ENCODE data around the gene PDZD2.
"Not testable (repeated sequence)": the region's sequence is repeated elsewhere in the genome, so short reads cannot be mapped to it uniquely, and the experiment has no call there.

Gene PDZD2

DNA sequence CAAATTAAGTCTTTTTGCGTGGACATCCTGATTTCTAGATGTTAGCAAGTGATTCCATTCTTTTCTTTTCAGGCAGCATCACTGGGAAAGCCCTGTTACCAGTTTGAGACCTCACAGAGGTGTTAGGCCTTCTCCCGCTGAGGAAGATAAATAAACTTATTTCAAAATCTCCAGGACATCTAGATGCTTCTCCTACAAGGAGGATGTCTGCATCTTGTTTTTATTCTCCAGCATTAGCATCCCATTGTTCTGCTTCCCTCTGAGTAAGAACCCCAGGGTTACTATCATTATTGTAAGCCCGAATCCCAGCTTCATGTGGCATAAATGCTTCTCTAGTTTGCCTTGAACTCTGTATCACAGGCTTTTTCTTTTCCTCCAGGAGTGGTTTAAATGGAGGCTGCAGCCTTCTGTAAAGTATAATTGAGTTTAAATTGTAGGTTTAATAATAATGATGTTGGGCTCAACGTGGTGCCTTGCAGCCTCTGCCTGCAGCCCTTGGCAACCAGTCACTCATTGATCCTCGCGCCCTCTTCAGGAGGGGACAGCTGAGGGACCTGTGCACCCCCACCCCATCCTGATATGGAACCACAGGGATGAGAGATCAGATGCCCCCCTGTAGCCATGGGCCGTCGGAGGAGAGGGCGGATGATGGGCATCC, 114.9 kb downstream of the PDZD2 start:
- Mint-ChIP-seq H3K36me3 (ENCODE audit: low read depth) (no peaks in the 10 kb centered on the region), H3K27me3 (ENCODE audit: low read depth) (no peaks in the 10 kb centered on the region), H3K4me3 (no peak overlapping the region), H3K9me3 (no peaks in the 10 kb centered on the region), H3K4me1 (ENCODE audit: low read depth) (no peaks in the 10 kb centered on the region), H3K27ac (no peak overlapping the region)

DNA sequence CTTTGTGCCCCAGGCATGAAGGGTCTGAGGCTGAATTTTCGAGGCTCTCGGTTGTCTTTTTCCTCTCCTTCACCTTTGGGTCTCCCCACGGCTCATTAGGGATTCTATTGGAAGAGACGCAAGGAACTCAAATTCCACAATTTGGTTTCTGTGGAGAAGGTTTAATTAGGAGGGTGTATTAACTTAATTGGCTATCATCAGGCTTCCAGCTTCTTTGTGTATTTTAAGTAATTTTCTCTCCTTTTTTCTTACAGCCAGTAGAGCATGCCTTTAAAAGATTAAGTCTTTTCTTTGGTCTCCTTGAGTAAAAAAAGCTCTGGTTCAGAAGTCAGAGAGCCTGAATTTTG, 115.4 kb downstream of the PDZD2 start:
- Mint-ChIP-seq H3K4me3 (no peak overlapping the region), H3K9me3 (no peaks in the 10 kb centered on the region), H3K27me3 (ENCODE audit: low read depth) (no peaks in the 10 kb centered on the region), H3K4me1 (ENCODE audit: low read depth) (no peaks in the 10 kb centered on the region), H3K27ac (no peak overlapping the region), H3K36me3 (ENCODE audit: low read depth) (no peaks in the 10 kb centered on the region)

DNA sequence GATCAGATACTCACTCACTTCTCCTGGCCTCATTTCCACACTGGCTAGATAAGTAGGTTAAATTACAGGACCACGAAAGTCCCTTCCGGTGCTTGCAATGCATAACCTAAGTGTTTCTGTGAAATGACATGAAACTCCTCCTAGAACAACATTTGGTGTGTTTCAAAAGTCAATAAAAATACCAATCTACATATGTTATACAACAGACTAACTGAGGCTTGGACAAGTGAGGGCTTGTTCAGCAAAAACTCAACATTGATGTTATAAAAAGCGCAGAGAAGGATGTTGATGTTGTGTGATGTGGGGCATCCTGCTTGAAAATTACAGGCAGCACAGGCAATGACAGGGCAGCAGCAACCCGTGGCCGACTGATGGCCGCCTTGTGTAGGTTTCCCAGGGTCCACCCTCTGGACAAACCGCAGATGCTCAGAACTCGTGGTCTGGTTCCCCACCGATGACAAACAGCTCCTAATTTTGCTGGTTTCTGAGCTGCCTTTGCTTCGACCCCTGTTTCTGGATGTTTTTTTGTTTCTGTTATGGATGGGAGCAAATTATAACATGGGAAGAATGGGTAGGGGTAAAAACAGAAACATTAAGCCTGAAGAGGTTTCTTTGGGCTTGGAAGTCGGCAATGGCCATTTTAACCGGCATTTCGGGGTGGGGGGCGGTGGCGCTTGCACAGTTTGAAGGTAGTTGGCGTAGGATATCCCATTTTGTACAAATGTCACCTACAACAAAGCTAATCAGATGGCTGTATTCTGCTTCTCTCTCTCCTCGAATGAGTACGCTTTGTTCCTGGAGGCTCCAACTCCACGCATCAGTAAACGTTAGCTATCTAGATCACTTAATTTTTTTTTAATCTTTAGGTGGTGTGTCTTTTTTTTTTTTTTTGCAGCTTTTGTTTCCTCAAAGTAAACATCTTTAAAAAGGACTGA, 116.1 kb downstream of the PDZD2 start:
- no peak overlapping the region for H3K4me3 Mint-ChIP-seq
- no peaks in the 10 kb centered on the region for H3K36me3 Mint-ChIP-seq (ENCODE audit: low read depth)
- no peaks in the 10 kb centered on the region for H3K4me1 Mint-ChIP-seq (ENCODE audit: low read depth)
- H3K27me3 Mint-ChIP-seq (ENCODE audit: low read depth) = no peaks in the 10 kb centered on the region
- H3K9me3 Mint-ChIP-seq = no peaks in the 10 kb centered on the region
- no peak overlapping the region for H3K27ac Mint-ChIP-seq

DNA sequence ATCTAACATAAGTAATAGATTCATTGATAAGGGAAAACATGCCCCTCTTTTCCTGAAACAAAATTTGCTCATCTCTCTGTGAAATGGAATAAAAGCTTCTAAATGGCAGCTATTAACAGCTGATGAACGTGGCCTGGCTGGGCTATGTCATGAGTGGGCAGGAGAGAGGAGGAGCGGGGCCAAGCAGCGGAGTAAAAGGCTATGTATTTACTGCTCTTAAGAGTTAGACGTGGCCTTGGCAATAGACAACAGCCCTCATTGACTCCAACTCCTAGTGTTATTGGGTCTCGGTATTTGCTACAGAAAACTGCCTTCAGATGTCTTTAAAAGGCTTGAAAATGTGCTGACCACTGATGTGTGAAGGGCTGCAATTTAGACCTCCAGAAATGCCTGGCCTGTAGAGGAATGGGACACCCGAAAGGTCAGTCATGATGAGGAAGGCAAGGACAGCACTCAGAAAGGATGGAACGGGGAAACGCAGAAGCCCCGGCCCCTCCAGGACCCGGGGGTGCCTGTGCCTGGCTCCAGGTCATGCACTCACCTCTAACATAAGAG, 116.8 kb downstream of the PDZD2 start:
- no peak overlapping the region for H3K27ac Mint-ChIP-seq
- no peaks in the 10 kb centered on the region for H3K27me3 Mint-ChIP-seq (ENCODE audit: low read depth)
- no peaks in the 10 kb centered on the region for H3K4me1 Mint-ChIP-seq (ENCODE audit: low read depth)
- no peaks in the 10 kb centered on the region for H3K36me3 Mint-ChIP-seq (ENCODE audit: low read depth)
- no peak overlapping the region for H3K4me3 Mint-ChIP-seq
- no peaks in the 10 kb centered on the region for H3K9me3 Mint-ChIP-seq

DNA sequence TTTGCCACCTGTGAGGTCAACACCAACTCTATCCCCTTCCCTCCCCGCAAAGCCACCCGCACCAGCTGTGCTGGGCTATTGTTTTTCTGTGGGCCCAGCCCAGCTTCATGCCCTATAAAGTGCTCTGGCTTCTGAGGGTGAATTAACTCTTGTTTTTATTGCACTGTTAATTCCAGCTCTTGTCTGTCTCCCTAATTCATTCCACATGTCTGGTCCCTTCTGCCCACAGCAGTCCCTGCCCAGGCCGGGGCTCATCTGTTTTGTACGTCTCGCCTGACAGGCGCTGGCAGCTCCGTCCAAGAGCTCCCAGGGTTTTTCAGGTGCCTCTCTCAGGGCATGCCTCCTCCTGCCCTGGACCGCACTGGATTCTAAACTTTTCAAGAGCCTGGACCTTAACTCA, 118.9 kb downstream of the PDZD2 start:
- no peaks in the 10 kb centered on the region for H3K9me3 Mint-ChIP-seq
- H3K4me1 Mint-ChIP-seq (ENCODE audit: low read depth) = no peaks in the 10 kb centered on the region
- no peaks in the 10 kb centered on the region for H3K27me3 Mint-ChIP-seq (ENCODE audit: low read depth)
- no peak overlapping the region for H3K4me3 Mint-ChIP-seq
- H3K36me3 Mint-ChIP-seq (ENCODE audit: low read depth) = no peaks in the 10 kb centered on the region
- no peak overlapping the region for H3K27ac Mint-ChIP-seq

DNA sequence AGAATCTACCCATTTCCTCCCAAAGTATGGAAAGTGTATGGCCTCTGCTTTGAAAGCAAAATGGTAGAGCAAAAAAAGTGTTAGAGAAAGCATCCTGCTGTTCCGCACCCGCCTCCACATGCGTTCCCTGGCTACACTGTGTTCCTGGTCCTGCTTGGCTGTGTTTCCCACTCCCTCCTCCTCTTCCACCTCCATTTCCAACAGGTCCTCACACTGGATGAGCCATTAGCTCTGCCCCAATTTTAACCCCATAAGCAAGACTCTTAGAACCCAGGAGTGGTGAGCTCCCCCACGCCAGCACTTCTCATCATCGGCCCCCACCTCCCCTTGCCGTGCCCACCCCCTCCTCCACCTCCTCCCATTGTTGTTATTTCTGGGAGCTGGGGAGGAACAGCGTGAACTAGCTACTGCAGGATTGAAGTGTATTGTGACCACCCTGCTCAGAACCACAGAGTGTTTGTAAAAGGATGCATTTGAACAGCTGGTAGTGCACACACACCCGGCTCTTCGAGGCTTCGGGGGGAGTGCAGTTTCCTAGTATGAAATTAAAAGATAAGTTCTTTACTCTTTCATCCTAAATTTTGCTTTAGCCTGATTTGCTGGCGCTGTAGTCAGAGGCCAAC, 120.0 kb downstream of the PDZD2 start:
- Mint-ChIP-seq H3K4me1 (ENCODE audit: low read depth) (no peaks in the 10 kb centered on the region), H3K4me3 (no peak overlapping the region), H3K9me3 (no peaks in the 10 kb centered on the region), H3K36me3 (ENCODE audit: low read depth) (no peaks in the 10 kb centered on the region), H3K27ac (no peak overlapping the region), H3K27me3 (ENCODE audit: low read depth) (no peaks in the 10 kb centered on the region)

DNA sequence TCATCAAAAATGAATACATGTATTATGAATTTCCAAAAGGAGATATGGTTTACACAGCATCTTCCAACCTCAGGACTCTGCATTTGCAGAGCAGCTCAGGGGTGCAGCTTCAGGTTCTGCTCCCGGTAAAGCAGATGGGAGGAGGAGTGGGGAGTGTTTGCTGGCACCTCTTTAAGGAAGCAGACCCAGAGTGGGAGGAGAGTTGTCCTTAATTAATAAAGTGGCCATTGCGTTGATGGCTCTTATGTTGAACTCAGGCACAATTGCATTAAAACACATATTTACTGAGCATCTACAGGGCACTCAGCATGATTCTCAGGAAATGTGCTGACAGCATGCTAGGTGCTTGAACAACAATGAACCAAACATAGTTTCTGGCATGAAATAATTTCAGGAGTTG, 121.0 kb downstream of the PDZD2 start:
- H3K36me3 Mint-ChIP-seq (ENCODE audit: low read depth) = no peaks in the 10 kb centered on the region
- H3K9me3 Mint-ChIP-seq = no peaks in the 10 kb centered on the region
- no peak overlapping the region for H3K4me3 Mint-ChIP-seq
- no peak overlapping the region for H3K27ac Mint-ChIP-seq
- H3K27me3 Mint-ChIP-seq (ENCODE audit: low read depth) = no peaks in the 10 kb centered on the region
- no peaks in the 10 kb centered on the region for H3K4me1 Mint-ChIP-seq (ENCODE audit: low read depth)

DNA sequence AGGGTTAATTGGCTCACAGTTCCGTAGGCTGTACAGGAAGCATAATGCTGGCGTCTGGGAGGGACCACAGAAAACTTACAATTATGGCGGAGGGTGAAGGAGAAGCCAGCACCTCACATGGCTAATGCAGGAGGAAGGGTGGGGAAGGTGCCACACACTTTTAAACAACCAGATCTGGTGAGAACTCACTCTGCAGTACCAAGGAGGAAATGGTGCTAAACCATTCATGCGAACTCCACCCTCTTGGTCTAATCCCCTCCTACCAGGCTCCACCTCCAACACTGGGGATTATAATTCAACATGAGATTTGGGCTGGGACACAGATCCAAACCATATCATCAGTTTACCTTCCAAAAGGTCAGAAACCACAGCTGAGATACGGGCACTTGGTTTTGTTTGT, 122.9 kb downstream of the PDZD2 start:
- no peak overlapping the region for H3K4me3 Mint-ChIP-seq
- H3K27me3 Mint-ChIP-seq (ENCODE audit: low read depth) = no peaks in the 10 kb centered on the region
- H3K36me3 Mint-ChIP-seq (ENCODE audit: low read depth) = no peaks in the 10 kb centered on the region
- H3K9me3 Mint-ChIP-seq = no peaks in the 10 kb centered on the region
- no peak overlapping the region for H3K27ac Mint-ChIP-seq
- H3K4me1 Mint-ChIP-seq (ENCODE audit: low read depth) = no peaks in the 10 kb centered on the region

DNA sequence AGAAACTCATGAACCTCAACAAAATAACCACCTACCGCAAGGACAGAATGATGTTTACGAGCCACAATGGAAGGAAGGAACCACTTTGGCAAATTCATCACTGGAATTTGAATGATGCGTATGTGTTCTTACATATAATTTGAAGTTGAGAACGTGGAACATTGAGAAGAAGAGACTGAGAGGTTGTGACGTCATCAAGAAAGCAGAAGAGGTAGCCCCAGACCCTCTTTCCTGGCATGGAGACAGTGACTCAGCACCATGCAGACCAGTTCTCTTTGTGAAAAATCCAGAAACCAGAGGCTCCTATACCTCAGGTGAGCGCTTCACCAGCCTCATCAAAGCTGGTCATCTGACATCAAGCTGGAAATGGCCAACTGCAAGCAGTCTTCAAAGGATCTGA, 124.5 kb downstream of the PDZD2 start:
- H3K4me1 Mint-ChIP-seq (ENCODE audit: low read depth) = no peaks in the 10 kb centered on the region
- H3K27me3 Mint-ChIP-seq (ENCODE audit: low read depth) = no peaks in the 10 kb centered on the region
- no peaks in the 10 kb centered on the region for H3K9me3 Mint-ChIP-seq
- H3K36me3 Mint-ChIP-seq (ENCODE audit: low read depth) = no peaks in the 10 kb centered on the region
- H3K4me3 Mint-ChIP-seq = no peak overlapping the region
- no peak overlapping the region for H3K27ac Mint-ChIP-seq

DNA sequence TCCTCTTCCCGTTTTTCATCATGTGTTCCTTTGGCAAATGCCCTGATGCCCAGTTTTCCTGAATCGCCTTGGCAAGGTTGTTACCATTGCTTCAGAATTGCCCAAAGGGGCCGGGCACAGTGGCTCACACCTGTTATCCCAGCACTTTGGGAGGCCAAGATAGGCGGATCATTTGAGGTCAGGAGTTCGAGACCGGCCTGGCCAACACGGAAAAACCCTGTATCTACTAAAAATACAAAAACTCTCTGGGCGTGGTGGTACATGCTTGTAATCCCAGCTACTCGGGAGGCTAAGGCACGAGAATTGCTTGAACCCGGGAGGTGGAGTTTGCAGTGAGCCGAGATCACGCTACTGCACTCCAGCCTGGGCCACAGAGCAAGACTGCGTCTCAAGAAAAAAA, 125.8 kb downstream of the PDZD2 start:
- not testable (repeated sequence) for H3K4me1 Mint-ChIP-seq (ENCODE audit: low read depth); H3K27me3 Mint-ChIP-seq (ENCODE audit: low read depth); H3K36me3 Mint-ChIP-seq (ENCODE audit: low read depth); H3K9me3 Mint-ChIP-seq; H3K4me3 Mint-ChIP-seq; H3K27ac Mint-ChIP-seq

DNA sequence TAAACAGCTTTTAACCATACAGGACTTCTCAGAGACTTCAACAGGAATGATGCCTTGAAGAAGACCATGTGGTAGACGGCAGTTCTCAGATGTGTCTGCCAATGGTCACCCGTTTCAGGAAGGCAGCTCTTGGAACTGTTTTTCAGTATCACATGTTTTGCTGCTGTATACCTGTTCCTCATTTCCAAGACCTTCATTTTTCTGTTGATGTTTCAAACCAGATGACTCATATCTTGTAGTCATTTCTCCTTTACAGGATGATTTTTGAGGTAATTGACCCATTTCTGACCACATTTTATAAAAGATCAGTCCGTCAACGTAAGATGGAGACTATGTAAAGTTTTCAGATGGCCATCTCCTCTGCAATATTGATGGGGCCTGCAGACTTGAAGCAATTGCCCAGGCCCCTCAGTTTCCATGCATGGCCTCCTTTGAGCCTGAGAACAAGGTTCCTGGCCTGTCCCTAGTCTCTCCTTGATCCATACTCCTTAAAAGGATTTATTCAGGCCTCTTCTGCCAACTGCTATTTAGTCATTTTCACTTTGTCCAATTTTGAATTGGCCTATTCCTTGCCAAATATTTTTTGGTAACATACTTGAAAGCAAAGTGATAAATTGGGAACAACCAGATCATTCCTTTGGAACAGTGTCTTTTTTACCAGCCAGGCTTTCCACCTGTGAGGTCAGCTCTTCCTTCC, 128.6 kb downstream of the PDZD2 start:
- H3K27me3 Mint-ChIP-seq (ENCODE audit: low read depth) = no peaks in the 10 kb centered on the region
- H3K4me1 Mint-ChIP-seq (ENCODE audit: low read depth) = no peaks in the 10 kb centered on the region
- H3K9me3 Mint-ChIP-seq = no peaks in the 10 kb centered on the region
- H3K36me3 Mint-ChIP-seq (ENCODE audit: low read depth) = no peaks in the 10 kb centered on the region
- no peak overlapping the region for H3K27ac Mint-ChIP-seq
- no peak overlapping the region for H3K4me3 Mint-ChIP-seq

DNA sequence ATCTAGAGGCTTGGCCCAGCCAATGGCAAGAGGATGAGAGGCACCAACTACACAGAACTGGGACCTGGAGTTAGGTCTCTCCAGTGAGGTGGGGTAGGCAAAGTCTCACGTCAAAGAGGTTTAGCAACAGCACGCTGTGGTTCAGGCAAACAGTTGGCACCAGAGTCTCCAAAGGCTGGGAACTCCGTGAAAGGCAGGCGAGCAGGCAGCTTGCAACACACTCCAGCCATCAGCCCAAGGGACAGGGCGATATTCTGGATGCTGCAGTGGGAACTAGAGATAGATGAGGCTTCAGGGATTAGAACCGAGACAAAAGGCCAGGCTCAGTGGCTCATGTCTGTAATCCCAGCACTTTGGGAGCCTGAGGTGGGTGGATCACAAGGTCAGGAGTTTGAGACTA, 129.1 kb downstream of the PDZD2 start:
- H3K4me1 Mint-ChIP-seq (ENCODE audit: low read depth) = no peaks in the 10 kb centered on the region
- H3K36me3 Mint-ChIP-seq (ENCODE audit: low read depth) = no peaks in the 10 kb centered on the region
- H3K4me3 Mint-ChIP-seq = no peak overlapping the region
- H3K27me3 Mint-ChIP-seq (ENCODE audit: low read depth) = no peaks in the 10 kb centered on the region
- H3K9me3 Mint-ChIP-seq = no peaks in the 10 kb centered on the region
- no peak overlapping the region for H3K27ac Mint-ChIP-seq

DNA sequence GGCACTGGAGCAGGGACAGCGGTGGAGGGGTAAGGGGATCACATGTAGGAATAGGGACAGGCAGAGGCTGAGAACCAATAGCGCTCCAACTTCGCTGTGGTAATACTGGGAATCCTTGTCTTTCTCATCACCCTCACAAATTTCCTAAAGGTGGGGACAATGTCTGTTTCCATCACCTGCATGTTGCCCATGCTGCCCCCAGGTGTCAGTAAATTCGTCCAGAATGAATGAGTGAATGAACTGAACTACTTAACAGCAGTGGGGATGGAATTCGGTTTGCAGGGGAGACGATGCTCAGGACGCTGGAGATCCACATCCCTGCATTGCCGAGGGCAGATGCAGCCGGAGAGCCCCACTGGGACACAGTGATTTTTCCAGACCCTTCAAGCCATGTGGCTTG, 129.9 kb downstream of the PDZD2 start:
- H3K4me1 Mint-ChIP-seq (ENCODE audit: low read depth) = no peaks in the 10 kb centered on the region
- no peak overlapping the region for H3K27ac Mint-ChIP-seq
- H3K27me3 Mint-ChIP-seq (ENCODE audit: low read depth) = no peaks in the 10 kb centered on the region
- H3K4me3 Mint-ChIP-seq = no peak overlapping the region
- no peaks in the 10 kb centered on the region for H3K36me3 Mint-ChIP-seq (ENCODE audit: low read depth)
- H3K9me3 Mint-ChIP-seq = no peaks in the 10 kb centered on the region

DNA sequence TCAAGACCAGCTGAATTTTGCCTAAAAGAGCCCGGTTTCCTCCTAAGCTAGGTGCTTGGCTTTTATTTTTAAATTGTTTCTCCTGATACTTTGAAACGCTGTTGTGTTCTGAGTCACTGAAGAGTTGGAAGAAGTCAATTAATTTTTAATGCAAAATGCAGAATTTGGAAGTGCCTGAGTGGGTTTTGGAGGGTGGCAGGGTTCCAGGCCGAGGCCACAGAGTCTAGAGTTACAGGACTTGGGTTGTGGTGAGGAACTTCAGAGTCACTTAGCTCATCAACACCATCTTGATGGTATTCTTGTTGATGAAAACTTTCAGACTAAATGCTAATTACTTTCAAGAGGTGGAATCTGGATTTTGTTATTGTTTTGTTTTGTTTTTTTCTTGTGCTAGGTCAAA, 130.6 kb downstream of the PDZD2 start:
- Mint-ChIP-seq H3K27me3 (ENCODE audit: low read depth) (no peaks in the 10 kb centered on the region), H3K36me3 (ENCODE audit: low read depth) (no peaks in the 10 kb centered on the region), H3K4me3 (no peak overlapping the region), H3K4me1 (ENCODE audit: low read depth) (no peaks in the 10 kb centered on the region), H3K9me3 (no peaks in the 10 kb centered on the region), H3K27ac (no peak overlapping the region)
